AG04449 (cell line): ENCODE measurements around the gene PBX1.

Experiments
- CTCF ChIA-PET: fragments of 350-600 bp; formaldehyde crosslinking; extraction: SDS; loops from one replicate; lab custom pipeline; 2021; ENCODE audit warnings: antibody characterized with exemption; lab: Yijun Ruan, JAX
- POLR2A ChIA-PET: fragments of 400-600, 350-600 bp; formaldehyde crosslinking; extraction: SDS; loops from one replicate; lab custom pipeline; 2020; ENCODE audit warnings: antibody characterized with exemption, inconsistent platforms; lab: Yijun Ruan, JAX
- DNase-seq: peaks from one replicate; pipeline ENCODE4 v3.0.0-alpha.2; 2010; ENCODE audit warnings: low read depth, low spot score
- H3K4me3 ChIP-seq: 2 replicates; pipeline ENCODE4 v1.5.1; 2011; ENCODE audit warnings: low read depth, mild to moderate bottlenecking, control low read depth, low read length
- TF ChIP-seq, protein P1 (sequence below): IDR thresholded peaks from one replicate; pipeline ENCODE4 v1.5.1; 2011; ENCODE audit warnings: mild to moderate bottlenecking, moderate library complexity, low read length, control low read depth, inconsistent platforms; ENCODE audit not compliant: insufficient read depth; ENCODE audit errors: missing control alignments

The PBX1 gene

DNA sequence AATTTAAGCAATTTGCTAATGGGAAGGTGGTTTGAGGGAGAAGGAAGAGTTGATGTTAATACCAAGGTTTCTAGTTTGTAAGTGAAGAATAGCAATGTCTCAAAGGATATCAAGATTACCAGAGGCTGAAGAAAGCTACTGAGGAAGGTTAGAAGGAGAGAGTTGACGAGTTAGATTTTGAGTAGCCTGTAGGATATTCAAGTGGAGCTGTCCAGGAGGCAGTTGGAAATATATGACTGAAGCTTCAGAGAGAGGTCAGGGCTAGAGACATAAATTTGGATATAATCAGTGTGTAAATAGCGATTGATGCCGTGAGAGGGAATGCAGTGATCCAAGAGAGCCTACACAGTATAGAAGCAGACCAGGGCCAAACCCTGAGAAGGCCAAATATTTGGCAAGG, 48.4 kb downstream of the PBX1 start:
- DNase-seq, result no peak
- H3K4me3 ChIP-seq, result no peak overlapping the region
- POLR2A ChIA-PET, result no interaction called here
- CTCF ChIA-PET, result interaction anchor here (2.0 kb wide), 1 partner anchor 12 kb away, joined by 7 read pairs; no protein-coding TSS in a partner anchor
- TF ChIP-seq, protein P1, sequence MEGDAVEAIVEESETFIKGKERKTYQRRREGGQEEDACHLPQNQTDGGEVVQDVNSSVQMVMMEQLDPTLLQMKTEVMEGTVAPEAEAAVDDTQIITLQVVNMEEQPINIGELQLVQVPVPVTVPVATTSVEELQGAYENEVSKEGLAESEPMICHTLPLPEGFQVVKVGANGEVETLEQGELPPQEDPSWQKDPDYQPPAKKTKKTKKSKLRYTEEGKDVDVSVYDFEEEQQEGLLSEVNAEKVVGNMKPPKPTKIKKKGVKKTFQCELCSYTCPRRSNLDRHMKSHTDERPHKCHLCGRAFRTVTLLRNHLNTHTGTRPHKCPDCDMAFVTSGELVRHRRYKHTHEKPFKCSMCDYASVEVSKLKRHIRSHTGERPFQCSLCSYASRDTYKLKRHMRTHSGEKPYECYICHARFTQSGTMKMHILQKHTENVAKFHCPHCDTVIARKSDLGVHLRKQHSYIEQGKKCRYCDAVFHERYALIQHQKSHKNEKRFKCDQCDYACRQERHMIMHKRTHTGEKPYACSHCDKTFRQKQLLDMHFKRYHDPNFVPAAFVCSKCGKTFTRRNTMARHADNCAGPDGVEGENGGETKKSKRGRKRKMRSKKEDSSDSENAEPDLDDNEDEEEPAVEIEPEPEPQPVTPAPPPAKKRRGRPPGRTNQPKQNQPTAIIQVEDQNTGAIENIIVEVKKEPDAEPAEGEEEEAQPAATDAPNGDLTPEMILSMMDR, result no peak

DNA sequence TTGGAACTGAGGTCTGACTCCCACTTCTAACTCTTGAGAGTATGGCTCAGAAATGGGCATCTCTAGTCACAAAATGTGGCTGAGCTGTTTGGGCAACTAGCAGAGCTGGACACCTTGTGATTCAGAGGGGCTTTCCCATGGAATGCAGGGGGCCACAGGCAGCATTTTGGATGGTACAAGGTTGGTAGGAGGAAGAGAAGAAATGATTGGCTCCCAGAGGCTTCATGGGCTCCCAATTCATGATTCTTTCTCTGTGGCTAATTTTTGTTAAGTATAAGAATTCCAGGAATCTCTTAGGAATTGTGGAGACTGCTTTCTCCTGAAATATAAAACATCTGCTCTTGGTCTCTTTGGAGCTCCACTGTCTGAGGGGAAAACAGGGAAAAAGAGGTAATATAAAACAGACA, 49.7 kb downstream of the PBX1 start:
- no peak for DNase-seq
- no peak overlapping the region for H3K4me3 ChIP-seq
- POLR2A ChIA-PET, result no interaction called here
- CTCF ChIA-PET, result interaction anchor here (0.6 to 1.0 kb wide), 2 partner anchors 9 to 765 kb away, joined by 3 to 4 read pairs; no protein-coding TSS in a partner anchor
- TF ChIP-seq, protein P1, result no peak

DNA sequence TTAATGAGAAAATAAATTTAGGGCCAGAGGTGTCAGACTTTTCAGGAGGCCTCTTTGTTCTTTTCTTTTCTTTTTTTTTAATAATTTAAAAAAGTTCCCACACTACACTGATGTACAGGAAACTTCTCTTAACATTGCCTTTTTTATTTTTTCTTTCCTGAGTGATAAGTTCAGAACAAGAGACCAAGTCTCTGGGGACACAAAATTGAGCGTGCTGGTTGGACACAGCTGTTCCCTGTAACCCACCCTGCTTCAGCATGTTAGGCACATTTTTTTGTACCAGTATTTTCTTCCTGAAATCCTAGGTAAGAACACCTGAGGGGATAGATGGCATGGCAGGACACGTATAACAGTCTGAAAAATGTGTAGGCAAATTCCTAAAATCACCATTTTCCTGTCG, 50.1 kb downstream of the PBX1 start:
- DNase-seq, result no peak
- ChIA-PET CTCF (interaction anchor here (0.6 to 1.0 kb wide), 2 partner anchors 8 to 766 kb away, joined by 3 to 4 read pairs; no protein-coding TSS in a partner anchor), POLR2A (no interaction called here)
- TF ChIP-seq, protein P1, result no peak
- no peak overlapping the region for H3K4me3 ChIP-seq

DNA sequence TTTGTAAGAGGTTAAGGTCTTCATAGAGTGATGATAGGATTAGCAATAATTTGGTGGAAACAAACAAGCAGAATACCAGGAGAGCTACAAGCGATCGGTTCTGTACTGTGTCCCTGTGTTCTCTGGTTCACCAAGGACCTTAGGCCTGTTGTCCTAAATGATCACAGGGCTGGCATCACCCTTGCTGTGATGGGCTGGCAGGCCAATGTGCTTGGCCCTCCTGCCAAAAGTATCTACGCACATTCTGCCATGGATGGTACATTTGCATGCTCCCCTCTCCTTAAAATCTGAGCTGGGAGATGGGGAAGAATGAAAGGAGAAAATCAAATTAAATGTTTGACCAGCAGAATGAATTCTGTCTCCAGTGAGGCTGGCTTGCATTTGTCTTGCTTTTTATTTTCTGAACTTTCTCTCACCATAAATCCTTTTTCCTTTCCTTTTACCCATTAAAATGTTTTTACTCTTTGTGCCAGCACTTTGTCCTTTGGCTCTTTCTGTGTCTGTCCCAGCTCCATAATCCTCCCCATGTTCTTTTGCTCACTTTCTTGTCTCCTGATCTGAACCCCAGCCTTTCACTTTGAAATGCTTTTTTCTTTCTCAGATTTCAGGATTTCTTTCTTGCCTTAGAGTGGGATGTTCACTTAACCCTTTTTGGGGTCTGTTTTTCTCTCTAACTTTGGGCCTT, 51.7 kb downstream of the PBX1 start:
- ChIA-PET POLR2A (interaction anchor here (0.7 to 1.2 kb wide), 2 partner anchors 23 to 52 kb away, joined by 3 to 6 read pairs; partner anchors contain the start of gene PBX1), CTCF (interaction anchor here (1.2 to 1.7 kb wide), 2 partner anchors 14 to 177 kb away, joined by 4 to 6 read pairs; no protein-coding TSS in a partner anchor)
- H3K4me3 ChIP-seq, result no peak overlapping the region
- TF ChIP-seq, protein P1, result no peak
- DNase-seq, result no peak

DNA sequence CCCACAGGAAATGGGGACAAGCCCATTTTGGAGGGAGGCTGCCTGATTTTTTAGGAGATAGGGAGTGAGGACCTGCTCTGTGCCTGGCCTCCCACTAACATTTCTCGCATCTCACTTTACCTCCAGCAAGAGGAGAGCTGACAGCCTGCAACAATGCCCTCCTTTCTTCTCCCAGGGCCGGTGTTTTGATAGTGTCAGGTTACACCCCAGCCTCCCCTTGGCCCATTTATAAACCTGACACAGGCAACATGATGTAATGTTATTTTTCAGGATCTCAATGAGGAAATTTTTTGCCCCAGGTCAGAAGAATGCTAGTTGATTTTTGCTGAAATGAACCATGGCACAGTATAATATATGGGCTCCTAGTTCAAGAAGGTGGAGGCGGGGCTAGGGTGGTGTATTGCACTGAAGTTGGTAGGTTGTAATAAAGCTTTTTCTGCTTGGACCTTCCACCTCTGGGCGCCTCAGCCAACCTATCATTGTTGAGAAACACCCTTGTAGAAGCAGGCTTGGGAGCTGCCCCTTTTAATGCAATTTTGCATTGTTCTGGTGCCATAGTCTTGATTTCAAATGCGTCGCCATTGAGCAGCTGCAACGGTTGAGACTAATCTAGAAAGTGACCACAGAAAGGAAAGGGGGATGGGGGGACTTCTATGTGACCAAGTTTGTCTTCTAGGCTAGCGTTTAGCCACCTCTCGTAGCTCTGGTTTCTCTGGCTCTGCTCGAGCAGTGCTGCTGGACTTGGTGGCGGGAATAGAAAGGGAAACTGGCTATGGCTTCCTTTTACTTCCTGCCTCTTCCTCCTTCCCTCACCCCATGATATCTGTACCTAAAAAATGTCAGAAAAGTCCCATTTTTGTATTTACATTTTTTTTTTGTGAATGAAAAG, 53.0 kb downstream of the PBX1 start:
- TF ChIP-seq, protein P1, result no peak
- no peak for DNase-seq
- POLR2A ChIA-PET, result interaction anchor here (0.7 to 1.2 kb wide), 2 partner anchors 20 to 53 kb away, joined by 3 to 6 read pairs; partner anchors contain the start of gene PBX1
- CTCF ChIA-PET, result interaction anchor here (0.6 to 1.7 kb wide), 6 partner anchors 10 to 176 kb away, joined by 3 to 8 read pairs (median 4); no protein-coding TSS in a partner anchor
- H3K4me3 ChIP-seq, result no peak overlapping the region
